GM21825 (cell line): Measurements from ENCODE around the gene TAS2R10.
"Not testable (repeated sequence)": the region's sequence is repeated elsewhere in the genome, so short reads cannot be mapped to it uniquely, and the experiment has no call there.

Source experiments
- ATAC-seq: cut with Tn5 transposase; IDR thresholded peaks from one replicate; pipeline ENCODE4 v1.9.1; 2021; ENCODE audit warnings: mild to moderate bottlenecking, moderate library complexity; ENCODE audit not compliant: unreplicated experiment

The TAS2R10 gene

GRCh38 chr12:10826258-10826657, at the start of gene TAS2R10:
TAS2R10 (minus strand) TSS chr12:10826358; CDS start chr12:10826269, 89 bp downstream.
- no peak for ATAC-seq

- no peak for ATAC-seq
Observed at GRCh38 chr12:10873378-10873777, 47.2 kb upstream of the TAS2R10 start.

- no peak for ATAC-seq
Observed at GRCh38 chr12:10867381-10867780, 41.2 kb upstream of the TAS2R10 start.

- no peak for ATAC-seq
Observed at GRCh38 chr12:10863512-10864218, 37.5 kb upstream of the TAS2R10 start.

- ATAC-seq, result no peak
Observed at GRCh38 chr12:10861366-10861765, 35.2 kb upstream of the TAS2R10 start.

GRCh38 chr12:10855807-10856206, 29.6 kb upstream of the TAS2R10 start:
- ATAC-seq, result no peak

- no peak for ATAC-seq
Observed at GRCh38 chr12:10853776-10854175, 27.6 kb upstream of the TAS2R10 start.

- ATAC-seq, result no peak
Observed at GRCh38 chr12:10851243-10851858, 25.2 kb upstream of the TAS2R10 start.

- ATAC-seq, result no peak
Observed at GRCh38 chr12:10849425-10849878, 23.3 kb upstream of the TAS2R10 start, which contains the start of gene PRR4. PRR4 (minus strand) TSS chr12:10849475; CDS start chr12:10849437, 38 bp downstream.

GRCh38 chr12:10847744-10848143, 21.6 kb upstream of the TAS2R10 start:
- ATAC-seq, result no peak

GRCh38 chr12:10842862-10843261, 16.7 kb upstream of the TAS2R10 start:
- ATAC-seq, result no peak

- no peak for ATAC-seq
Observed at GRCh38 chr12:10838461-10838860, 12.3 kb upstream of the TAS2R10 start.

- ATAC-seq, result no peak
Observed at GRCh38 chr12:10829994-10830393, 3.8 kb upstream of the TAS2R10 start.

GRCh38 chr12:10824957-10825356, 1.2 kb downstream of the TAS2R10 start:
- ATAC-seq, result no peak

- ATAC-seq, result no peak
Observed at GRCh38 chr12:10811883-10812536, 14.1 kb downstream of the TAS2R10 start.

GRCh38 chr12:10810068-10810467, 16.1 kb downstream of the TAS2R10 start, which contains the start of gene TAS2R9:
TAS2R9 (minus strand) TSS chr12:10810168; CDS start chr12:10810075, 93 bp downstream.
- no peak for ATAC-seq

- no peak for ATAC-seq
Observed at GRCh38 chr12:10807186-10807585, 19.0 kb downstream of the TAS2R10 start, which contains the start of gene TAS2R8. TAS2R8 (minus strand) TSS chr12:10807286; CDS start chr12:10806980, 306 bp downstream.

- no peak for ATAC-seq
Observed at GRCh38 chr12:10802587-10802986, 23.6 kb downstream of the TAS2R10 start, which contains the start of gene TAS2R7. TAS2R7 (minus strand) TSS chr12:10802627; CDS start chr12:10802570, 57 bp downstream.

GRCh38 chr12:10801741-10802140, 24.4 kb downstream of the TAS2R10 start:
- ATAC-seq, result no peak

GRCh38 chr12:10794222-10794621, 31.9 kb downstream of the TAS2R10 start:
- ATAC-seq, result no peak

- ATAC-seq, result not testable (repeated sequence)
Observed at GRCh38 chr12:10791769-10792168, 34.4 kb downstream of the TAS2R10 start.
